ENCODE results near the gene FCRLB.

DNA sequence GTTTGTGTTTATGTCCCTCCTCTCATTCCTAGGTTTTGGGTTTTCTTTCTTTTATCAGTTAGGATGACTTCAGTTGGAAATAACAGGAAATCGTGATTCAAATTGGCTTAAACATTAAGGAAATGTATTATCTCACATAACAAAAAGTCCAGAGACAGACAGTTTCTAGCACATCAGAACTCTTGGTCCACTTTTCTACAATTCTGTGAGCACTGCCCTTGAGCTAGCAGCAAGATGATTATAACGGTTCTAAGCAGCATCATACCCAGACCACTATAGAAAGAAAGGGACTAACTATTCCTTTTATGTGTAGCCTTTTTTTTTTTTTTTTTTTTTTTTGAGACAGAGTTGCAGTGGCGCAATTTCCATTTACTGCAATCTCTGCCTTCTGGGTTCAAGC lies 39.5 kb upstream of the FCRLB start:
- TF ChIP-seq, protein P1, sequence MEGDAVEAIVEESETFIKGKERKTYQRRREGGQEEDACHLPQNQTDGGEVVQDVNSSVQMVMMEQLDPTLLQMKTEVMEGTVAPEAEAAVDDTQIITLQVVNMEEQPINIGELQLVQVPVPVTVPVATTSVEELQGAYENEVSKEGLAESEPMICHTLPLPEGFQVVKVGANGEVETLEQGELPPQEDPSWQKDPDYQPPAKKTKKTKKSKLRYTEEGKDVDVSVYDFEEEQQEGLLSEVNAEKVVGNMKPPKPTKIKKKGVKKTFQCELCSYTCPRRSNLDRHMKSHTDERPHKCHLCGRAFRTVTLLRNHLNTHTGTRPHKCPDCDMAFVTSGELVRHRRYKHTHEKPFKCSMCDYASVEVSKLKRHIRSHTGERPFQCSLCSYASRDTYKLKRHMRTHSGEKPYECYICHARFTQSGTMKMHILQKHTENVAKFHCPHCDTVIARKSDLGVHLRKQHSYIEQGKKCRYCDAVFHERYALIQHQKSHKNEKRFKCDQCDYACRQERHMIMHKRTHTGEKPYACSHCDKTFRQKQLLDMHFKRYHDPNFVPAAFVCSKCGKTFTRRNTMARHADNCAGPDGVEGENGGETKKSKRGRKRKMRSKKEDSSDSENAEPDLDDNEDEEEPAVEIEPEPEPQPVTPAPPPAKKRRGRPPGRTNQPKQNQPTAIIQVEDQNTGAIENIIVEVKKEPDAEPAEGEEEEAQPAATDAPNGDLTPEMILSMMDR (IDR thresholded peaks at IDR 0.05) = no peak
- no peak for TF ChIP-seq EP300 (IDR thresholded peaks at IDR 0.05)
- no peak for TF ChIP-seq POLR2A (IDR thresholded peaks at IDR 0.05)
- no peak for TF ChIP-seq POLR2AphosphoS5 (IDR thresholded peaks at IDR 0.05)
